Natural killer cell (primary cell): Measurements from ENCODE around the gene CNOT1. TPM values are rescaled to one million over a fixed set of nuclear protein-coding genes. Genes with fewer than 3 reads are reported as not detected.

Experiments used
- ATAC-seq, 3 donors: fragments of 150-1000 bp in 2 of 3; fragments of 200-7000 bp in 1 of 3; cut with Tn5 transposase; 1 replicate in 1 of 3; 2 replicates in 2 of 3; pipeline ENCODE4 v1.10.0; 2021; ENCODE audit warnings: mild to moderate bottlenecking in 2 of 3, moderate library complexity in 2 of 3
- DNase-seq, 2 donors: peaks; one replicate each; pipeline versions ENCODE4 v3.0.0 to v3.0.0-alpha.2; 2013 to 2021; ENCODE audit warnings: mixed read lengths in 1 of 2
- H3K27ac ChIP-seq: one replicate; pipeline ENCODE4 v1.5.1; 2013; ENCODE audit warnings: mild to moderate bottlenecking, low read length
- H3K27me3 ChIP-seq: one replicate; pipeline ENCODE4 v1.6.1; 2013; ENCODE audit warnings: low read length; ENCODE audit not compliant: control insufficient read depth, insufficient read depth
- H3K36me3 ChIP-seq: one replicate; pipeline ENCODE4 v1.6.1; 2013; ENCODE audit warnings: low read length; ENCODE audit not compliant: control insufficient read depth, insufficient read depth
- H3K4me1 ChIP-seq: one replicate; pipeline ENCODE4 v1.6.1; 2013; ENCODE audit warnings: low read length; ENCODE audit not compliant: control insufficient read depth, insufficient read depth
- H3K4me3 ChIP-seq: one replicate; pipeline ENCODE4 v1.5.1; 2013; ENCODE audit warnings: low read length
- H3K9me3 ChIP-seq: one replicate; pipeline ENCODE4 v1.6.1; 2013; ENCODE audit warnings: low read length; ENCODE audit not compliant: control insufficient read depth, insufficient read depth
- H3K27ac Mint-ChIP-seq, 2 donors: one replicate each; pipeline ENCODE4 v1.8.0; 2022; ENCODE audit warnings: mild to moderate bottlenecking in 2 of 2, mixed read lengths in 2 of 2, moderate library complexity in 1 of 2
- H3K27me3 Mint-ChIP-seq, 2 donors: one replicate each; pipeline ENCODE4 v1.8.0; 2022; ENCODE audit warnings: low read depth in 2 of 2, mixed read lengths in 2 of 2
- H3K36me3 Mint-ChIP-seq: one replicate; pipeline ENCODE4 v1.8.0; 2022; ENCODE audit warnings: mixed read lengths
- H3K4me1 Mint-ChIP-seq, 2 donors: one replicate each; pipeline ENCODE4 v1.8.0; 2022; ENCODE audit warnings: mixed read lengths in 2 of 2
- H3K4me3 Mint-ChIP-seq: one replicate; pipeline ENCODE4 v1.8.0; 2022; ENCODE audit warnings: mild to moderate bottlenecking, moderate library complexity, mixed read lengths
- H3K9me3 Mint-ChIP-seq, 2 donors: one replicate each; pipeline ENCODE4 v1.8.0; 2022; ENCODE audit warnings: mixed read lengths in 2 of 2
- WGBS: methylation state at CpG from one replicate; pipeline ENCODE4 v1.1.7; 2013; ENCODE audit warnings: missing lambda C conversion rate; ENCODE audit not compliant: insufficient coverage; 5-methylcytosine and 5-hydroxymethylcytosine counted together
- intact Hi-C: fragments of 100-400 bp; cut with micrococcal nuclease; formaldehyde crosslinking; loops from one replicate; pipeline ENCODE4 v1.14.2; 2022
- total RNA-seq, 4 donors: library from RNA; stranded (reverse); fragments of 120-200 nt in 1 of 4; gene quantifications; one replicate each; pipeline versions ENCODE4 v1.2.3 to v1.2.4, GENCODE V29; 2013 to 2022
- TF ChIP-seq, protein P1 (sequence below): fragments of 200-600 bp; IDR thresholded peaks from one replicate; pipeline ENCODE4 v1.8.0; 2022; ENCODE audit warnings: antibody characterized with exemption

The CNOT1 gene
- total RNA-seq, 3 donors from 2014 or later (not counting 1 experiment from before 2014, with no cell fraction given): 242 to 275 (median 249) TPM

DNA sequence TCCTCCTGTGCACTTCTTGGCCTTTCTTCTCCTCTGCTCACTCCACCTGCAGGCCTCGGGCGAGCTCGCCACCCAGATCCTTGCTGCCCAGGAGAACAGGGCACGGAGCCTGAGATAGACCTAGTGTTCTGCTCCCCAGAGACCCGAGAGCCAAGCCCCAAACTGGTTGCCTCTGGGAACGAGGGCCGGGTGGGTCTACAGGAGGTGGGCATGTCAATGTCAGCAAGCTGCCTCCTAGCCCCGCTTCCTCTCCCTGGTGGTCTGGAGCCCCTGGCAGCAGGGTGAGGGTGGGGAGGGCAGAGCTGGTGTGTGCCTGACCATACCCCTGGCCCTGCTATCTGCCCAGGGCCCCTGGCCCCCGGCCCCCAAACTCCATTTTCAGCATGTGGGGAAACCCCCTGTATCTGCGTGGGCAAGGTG, 130.5 kb downstream of the CNOT1 start:
- intact Hi-C loops: no loop called here
- Histone ChIP-seq H3K4me3 (no peak overlapping the region), H3K27ac (no peak overlapping the region), H3K27me3 (peaks cover 6% of the 10 kb centered on the region), H3K9me3 (no peaks in the 10 kb centered on the region), H3K36me3 (no peaks in the 10 kb centered on the region), H3K4me1 (peaks cover 25% of the 10 kb centered on the region)
- WGBS: 89% methylated on average over 10 of the region's 10 CpGs
- H3K9me3 Mint-ChIP-seq: no peaks in the 10 kb centered on the region
- DNase-seq: no peak
- no peak for ATAC-seq
- peaks cover 6 to 21% of the 10 kb centered on the region in 2 donors for H3K27me3 Mint-ChIP-seq
- TF ChIP-seq, protein P1, sequence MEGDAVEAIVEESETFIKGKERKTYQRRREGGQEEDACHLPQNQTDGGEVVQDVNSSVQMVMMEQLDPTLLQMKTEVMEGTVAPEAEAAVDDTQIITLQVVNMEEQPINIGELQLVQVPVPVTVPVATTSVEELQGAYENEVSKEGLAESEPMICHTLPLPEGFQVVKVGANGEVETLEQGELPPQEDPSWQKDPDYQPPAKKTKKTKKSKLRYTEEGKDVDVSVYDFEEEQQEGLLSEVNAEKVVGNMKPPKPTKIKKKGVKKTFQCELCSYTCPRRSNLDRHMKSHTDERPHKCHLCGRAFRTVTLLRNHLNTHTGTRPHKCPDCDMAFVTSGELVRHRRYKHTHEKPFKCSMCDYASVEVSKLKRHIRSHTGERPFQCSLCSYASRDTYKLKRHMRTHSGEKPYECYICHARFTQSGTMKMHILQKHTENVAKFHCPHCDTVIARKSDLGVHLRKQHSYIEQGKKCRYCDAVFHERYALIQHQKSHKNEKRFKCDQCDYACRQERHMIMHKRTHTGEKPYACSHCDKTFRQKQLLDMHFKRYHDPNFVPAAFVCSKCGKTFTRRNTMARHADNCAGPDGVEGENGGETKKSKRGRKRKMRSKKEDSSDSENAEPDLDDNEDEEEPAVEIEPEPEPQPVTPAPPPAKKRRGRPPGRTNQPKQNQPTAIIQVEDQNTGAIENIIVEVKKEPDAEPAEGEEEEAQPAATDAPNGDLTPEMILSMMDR: no peak
- no peak overlapping the region for H3K4me3 Mint-ChIP-seq
- no peaks in the 10 kb centered on the region for H3K36me3 Mint-ChIP-seq
- peaks cover 0 to 7% of the 10 kb centered on the region in 2 donors for H3K4me1 Mint-ChIP-seq
- no peak overlapping the region for H3K27ac Mint-ChIP-seq

DNA sequence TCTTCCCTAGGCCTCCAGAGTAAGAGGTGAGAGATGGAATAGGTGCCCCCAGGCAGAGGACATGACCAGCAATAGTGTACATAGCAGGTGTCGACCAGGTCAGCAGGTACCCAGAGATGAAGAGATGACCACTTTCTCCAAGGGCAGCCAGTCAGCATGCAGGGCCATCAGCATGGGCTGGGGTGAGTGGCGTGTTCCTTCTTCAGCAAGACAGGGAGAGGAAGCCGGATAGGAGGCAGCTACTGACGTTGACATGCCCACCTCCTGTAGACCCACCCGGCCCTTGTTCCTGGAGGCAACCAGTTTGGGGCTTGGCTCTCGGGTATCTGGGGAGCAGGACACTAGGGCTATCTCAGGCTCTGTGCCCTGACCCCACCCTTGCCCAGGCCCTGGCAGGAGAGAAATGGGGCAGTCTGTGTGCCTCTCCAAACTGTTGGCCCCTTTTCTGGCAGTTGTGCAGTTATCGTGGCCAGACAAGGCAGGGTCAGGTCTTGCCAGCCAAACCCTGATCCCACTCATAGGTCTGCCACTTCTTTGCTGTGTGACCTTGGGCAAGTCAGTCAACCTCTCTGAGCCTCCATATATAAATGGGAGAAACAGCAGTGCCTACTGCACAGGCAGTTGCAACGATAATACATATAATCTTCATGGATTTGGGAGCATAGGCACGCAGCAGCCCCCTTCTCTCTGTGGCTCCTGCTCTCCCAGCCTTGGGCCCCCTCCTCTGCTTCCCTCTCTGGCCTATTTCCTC, 131.1 kb downstream of the CNOT1 start:
- Histone ChIP-seq H3K4me1 (peaks cover 25% of the 10 kb centered on the region), H3K27ac (no peak overlapping the region), H3K27me3 (peaks cover 6% of the 10 kb centered on the region), H3K36me3 (no peaks in the 10 kb centered on the region), H3K4me3 (no peak overlapping the region), H3K9me3 (no peaks in the 10 kb centered on the region)
- ATAC-seq: no peak
- Mint-ChIP-seq H3K9me3 (no peaks in the 10 kb centered on the region), H3K27ac (no peak overlapping the region), H3K4me3 (no peak overlapping the region), H3K4me1 (peaks cover 0 to 7% of the 10 kb centered on the region in 2 donors), H3K27me3 (peaks cover 6 to 21% of the 10 kb centered on the region in 2 donors), H3K36me3 (no peaks in the 10 kb centered on the region)
- no peak for DNase-seq
- WGBS: 84% methylated on average over 9 of the region's 9 CpGs
- TF ChIP-seq, protein P1: no peak
- intact Hi-C loops: no loop called here

DNA sequence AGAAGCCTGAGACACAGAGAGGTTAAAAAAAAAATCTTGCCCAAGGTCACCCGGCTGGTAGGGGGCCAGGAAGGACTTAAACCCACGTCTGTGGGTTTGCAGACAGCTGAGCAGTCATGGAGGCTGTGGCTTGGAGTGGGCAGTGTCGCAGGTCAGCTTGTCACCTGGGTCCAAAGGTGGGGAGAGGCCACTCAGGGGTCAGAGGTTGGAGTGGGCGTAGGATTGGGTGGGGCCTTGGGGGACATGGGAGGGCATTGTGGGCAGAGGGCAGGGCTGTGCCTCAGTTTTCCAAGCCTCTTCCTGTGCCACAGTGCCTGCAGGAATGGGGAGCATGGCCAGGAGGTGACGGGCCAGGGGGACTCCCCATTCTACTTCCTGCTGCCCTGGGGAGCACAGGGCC, 131.7 kb downstream of the CNOT1 start:
- WGBS: 42% methylated on average over 5 of the region's 5 CpGs
- Histone ChIP-seq H3K36me3 (no peaks in the 10 kb centered on the region), H3K27ac (no peak overlapping the region), H3K9me3 (no peaks in the 10 kb centered on the region), H3K4me3 (no peak overlapping the region), H3K27me3 (peaks cover 6% of the 10 kb centered on the region), H3K4me1 (peaks cover 25% of the 10 kb centered on the region)
- no peak for DNase-seq
- H3K9me3 Mint-ChIP-seq: no peaks in the 10 kb centered on the region
- no peak overlapping the region for H3K27ac Mint-ChIP-seq
- intact Hi-C loops: no loop called here
- peaks cover 0 to 7% of the 10 kb centered on the region in 2 donors for H3K4me1 Mint-ChIP-seq
- H3K4me3 Mint-ChIP-seq: no peak overlapping the region
- H3K36me3 Mint-ChIP-seq: no peaks in the 10 kb centered on the region
- TF ChIP-seq, protein P1: no peak
- no peak for ATAC-seq
- peaks cover 6 to 21% of the 10 kb centered on the region in 2 donors for H3K27me3 Mint-ChIP-seq
